ENCODE data around the gene RASGEF1B.

GRCh38 chr4:81486502-81486901, 14.8 kb upstream of the RASGEF1B start:
- TF ChIP-seq, protein P1, sequence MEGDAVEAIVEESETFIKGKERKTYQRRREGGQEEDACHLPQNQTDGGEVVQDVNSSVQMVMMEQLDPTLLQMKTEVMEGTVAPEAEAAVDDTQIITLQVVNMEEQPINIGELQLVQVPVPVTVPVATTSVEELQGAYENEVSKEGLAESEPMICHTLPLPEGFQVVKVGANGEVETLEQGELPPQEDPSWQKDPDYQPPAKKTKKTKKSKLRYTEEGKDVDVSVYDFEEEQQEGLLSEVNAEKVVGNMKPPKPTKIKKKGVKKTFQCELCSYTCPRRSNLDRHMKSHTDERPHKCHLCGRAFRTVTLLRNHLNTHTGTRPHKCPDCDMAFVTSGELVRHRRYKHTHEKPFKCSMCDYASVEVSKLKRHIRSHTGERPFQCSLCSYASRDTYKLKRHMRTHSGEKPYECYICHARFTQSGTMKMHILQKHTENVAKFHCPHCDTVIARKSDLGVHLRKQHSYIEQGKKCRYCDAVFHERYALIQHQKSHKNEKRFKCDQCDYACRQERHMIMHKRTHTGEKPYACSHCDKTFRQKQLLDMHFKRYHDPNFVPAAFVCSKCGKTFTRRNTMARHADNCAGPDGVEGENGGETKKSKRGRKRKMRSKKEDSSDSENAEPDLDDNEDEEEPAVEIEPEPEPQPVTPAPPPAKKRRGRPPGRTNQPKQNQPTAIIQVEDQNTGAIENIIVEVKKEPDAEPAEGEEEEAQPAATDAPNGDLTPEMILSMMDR (IDR thresholded peaks at IDR 0.05): no peak
- TF ChIP-seq POLR2AphosphoS5 (IDR thresholded peaks at IDR 0.05; ENCODE audit: insufficient read depth in 1 of 2, low read depth in 1 of 2) (no peak), POLR2A (IDR thresholded peaks at IDR 0.05) (no peak)

Data from vagina (tissue), 2 donors.